Omental fat pad (tissue), 4 donors: ENCODE results near the gene NRF1. TPM values are rescaled to one million over a fixed set of nuclear protein-coding genes. Genes with fewer than 3 reads are reported as not detected.

Source experiments
- ATAC-seq: fragments of 150-250 bp; one replicate; pipeline ENCODE4 v1.9.1; 2016; ENCODE audit warnings: mild to moderate bottlenecking, moderate library complexity; ENCODE audit not compliant: low FRiP score
- DNase-seq: peaks from one replicate; pipeline ENCODE4 v3.0.0-alpha.2; 2019; ENCODE audit warnings: low spot score
- small RNA-seq: library from RNA; depleted of rRNA; stranded (forward); fragments of <200 nt; gene quantifications from one replicate; pipeline ENCODE3, GENCODE V24; 2016
- total RNA-seq, 4 donors: library from RNA; depleted of rRNA; stranded (reverse); fragments of >200 nt; gene quantifications; one replicate each; pipeline ENCODE4 v1.1.0, GENCODE V29; 2016
- TF ChIP-seq, protein P1 (sequence below), 3 donors: fragments of 450-650 bp; IDR thresholded peaks; one replicate each; pipeline ENCODE4 v1.5.1; 2016 to 2017; ENCODE audit warnings: antibody characterized with exemption in 3 of 3, mild to moderate bottlenecking in 3 of 3, moderate library complexity in 2 of 3

The NRF1 gene
- total RNA-seq, 4 donors from 2014 or later: 11.7 to 32.3 (median 16.6) TPM

DNA sequence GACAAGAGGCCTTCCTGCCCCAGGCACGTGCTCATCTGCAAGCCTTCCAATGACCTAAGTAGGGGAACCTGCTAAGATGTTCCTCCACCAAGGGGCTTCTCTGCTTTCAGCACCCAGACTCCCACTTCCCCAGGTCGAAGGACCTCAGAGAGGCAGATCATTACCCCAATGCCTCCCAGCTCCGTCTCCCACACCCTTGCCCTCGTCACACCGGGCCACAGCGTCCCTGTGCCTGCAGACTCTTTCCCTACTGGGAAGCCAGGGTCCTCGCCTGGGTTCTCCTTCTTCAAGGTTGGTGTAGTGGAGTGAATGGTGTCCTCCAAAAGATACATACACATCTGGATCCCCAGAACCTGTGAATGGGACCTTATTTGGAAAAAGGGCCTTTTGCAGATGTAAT is 189.4 kb downstream of the NRF1 start:
- DNase-seq (no peak), ATAC-seq (no peak)
- TF ChIP-seq, protein P1, sequence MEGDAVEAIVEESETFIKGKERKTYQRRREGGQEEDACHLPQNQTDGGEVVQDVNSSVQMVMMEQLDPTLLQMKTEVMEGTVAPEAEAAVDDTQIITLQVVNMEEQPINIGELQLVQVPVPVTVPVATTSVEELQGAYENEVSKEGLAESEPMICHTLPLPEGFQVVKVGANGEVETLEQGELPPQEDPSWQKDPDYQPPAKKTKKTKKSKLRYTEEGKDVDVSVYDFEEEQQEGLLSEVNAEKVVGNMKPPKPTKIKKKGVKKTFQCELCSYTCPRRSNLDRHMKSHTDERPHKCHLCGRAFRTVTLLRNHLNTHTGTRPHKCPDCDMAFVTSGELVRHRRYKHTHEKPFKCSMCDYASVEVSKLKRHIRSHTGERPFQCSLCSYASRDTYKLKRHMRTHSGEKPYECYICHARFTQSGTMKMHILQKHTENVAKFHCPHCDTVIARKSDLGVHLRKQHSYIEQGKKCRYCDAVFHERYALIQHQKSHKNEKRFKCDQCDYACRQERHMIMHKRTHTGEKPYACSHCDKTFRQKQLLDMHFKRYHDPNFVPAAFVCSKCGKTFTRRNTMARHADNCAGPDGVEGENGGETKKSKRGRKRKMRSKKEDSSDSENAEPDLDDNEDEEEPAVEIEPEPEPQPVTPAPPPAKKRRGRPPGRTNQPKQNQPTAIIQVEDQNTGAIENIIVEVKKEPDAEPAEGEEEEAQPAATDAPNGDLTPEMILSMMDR (IDR thresholded peaks at IDR 0.05): no peak

DNA sequence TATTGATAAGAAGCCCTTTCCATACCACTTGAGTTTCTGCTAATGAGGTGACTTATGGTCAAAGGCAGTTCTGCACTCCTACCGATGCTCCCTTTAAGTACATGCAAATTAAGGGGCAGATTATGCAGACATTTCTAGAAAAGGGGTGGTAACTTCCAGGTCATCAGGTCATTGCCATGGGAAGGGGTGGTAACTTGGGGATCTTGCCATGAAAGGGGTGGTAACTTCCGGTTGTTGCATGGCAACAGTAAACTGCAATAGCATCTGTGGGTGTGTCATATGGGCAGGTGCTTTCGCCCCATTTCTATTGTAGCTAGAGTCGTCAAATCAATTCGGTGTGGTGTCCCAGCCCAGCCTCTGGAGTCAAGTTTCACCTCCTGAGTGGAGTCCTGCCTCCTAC is 190.4 kb downstream of the NRF1 start:
- TF ChIP-seq, protein P1 (IDR thresholded peaks at IDR 0.05): no peak
- ATAC-seq (no peak), DNase-seq (no peak)

DNA sequence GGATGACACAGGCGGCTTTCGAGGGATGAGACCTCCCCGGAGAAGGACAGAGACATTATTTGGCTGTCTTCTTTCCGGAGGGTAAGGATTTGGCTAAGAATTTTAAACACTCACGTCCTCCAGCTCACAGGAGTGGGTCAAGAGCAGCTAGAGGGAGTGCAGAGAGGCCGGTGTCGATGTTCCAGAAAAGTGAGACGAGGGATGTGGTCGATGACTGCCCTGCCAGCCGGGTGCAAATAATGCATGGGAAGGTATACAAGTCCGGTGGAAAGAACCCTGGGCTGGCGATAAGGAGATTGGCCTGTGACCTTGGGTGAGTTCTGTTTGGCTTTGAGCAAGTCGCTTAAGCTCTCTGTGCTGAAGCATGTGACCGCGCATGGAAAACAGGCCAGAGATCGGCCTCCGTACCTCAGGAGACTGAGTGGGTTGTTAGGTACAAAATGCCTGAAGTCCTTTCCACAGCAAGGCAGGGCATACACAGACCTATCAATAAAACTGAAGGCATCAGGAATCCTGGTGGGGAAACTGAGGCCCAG is 192.1 kb downstream of the NRF1 start:
- no peak for ATAC-seq
- DNase-seq: no peak

DNA sequence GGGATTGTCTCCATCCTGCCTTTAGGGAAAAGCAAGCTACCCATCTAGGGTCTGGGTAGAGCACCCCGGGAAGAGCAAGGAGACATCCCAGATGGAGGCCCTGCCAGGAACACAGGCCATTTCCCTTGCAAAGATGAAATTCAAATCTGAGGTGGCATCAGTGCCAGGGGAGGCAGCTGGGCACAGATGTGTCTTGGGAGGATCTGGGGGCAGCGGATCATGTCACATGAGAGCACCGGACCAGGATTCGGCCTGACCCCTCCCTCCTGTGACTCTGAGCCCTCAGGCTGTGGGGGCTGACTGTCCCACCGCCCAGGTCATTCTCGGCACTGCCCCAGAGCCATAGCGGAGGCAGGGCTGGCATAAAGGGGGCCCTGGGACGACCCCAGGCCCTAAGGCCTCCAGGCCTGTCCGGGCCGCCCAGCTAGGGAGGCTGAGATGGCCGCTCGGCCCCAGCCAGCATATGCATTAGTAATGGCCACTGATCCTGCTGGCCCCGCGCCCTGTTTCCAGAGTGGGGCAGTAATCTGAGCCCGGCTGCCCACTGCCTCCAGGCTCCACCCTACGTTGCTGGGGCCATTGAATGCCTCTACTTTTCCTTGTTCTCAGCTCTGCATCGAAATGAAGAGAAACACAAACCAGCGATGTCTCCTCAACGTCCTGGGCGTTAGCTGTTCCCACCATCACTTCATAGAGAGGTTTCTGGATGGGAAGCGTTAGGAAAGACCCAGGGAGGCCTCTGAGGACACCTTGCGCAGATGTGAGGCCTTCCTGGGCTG is 192.8 kb downstream of the NRF1 start:
- ATAC-seq: no peak
- TF ChIP-seq, protein P1 (IDR thresholded peaks at IDR 0.05): no peak

More for the DNA sequence above, 192.1 kb downstream of the NRF1 start:
- TF ChIP-seq, protein P1 (IDR thresholded peaks at IDR 0.05): no peak

GRCh38 chr7:129804890-129805719 is 193.6 kb downstream of the NRF1 start:
- peak; percentile 51 for ATAC-seq
- no peak for DNase-seq
- TF ChIP-seq, protein P1 (IDR thresholded peaks at IDR 0.05): no peak

More for the DNA sequence above, 192.8 kb downstream of the NRF1 start:
- no peak for DNase-seq

Small RNA genes within 50 kb of the gene (small RNA-seq; reads per million reads assigned to genes)
- gene MIR182: 581 reads per million, percentile 98 among the genes with 10 or more reads in this experiment
- gene MIR183: 17.7 reads per million, percentile 92 among the genes with 10 or more reads in this experiment
- gene MIR96: 0.39 reads per million

Other genes starting within 250 kb of the NRF1 start
- 1 to 10 TPM in 1 of 4 donors, under 1 TPM in 2, not detected in 1; 0.28 to 6.5 (median 0.50) TPM for gene STRIP2, start 177.3 kb upstream of the NRF1 start, total RNA-seq
- under 1 TPM in 1 of 4 donors, not detected in 3; 0.69 TPM for gene SMKR1, start 109.2 kb upstream of the NRF1 start, total RNA-seq